SK-MEL-5 (cell line): Measurements from ENCODE around the gene GPRIN1. TPM values are rescaled to one million over a fixed set of nuclear protein-coding genes. Genes with fewer than 3 reads are reported as not detected.

ENCODE experiments used
- DNase-seq: peaks from one replicate; pipeline ENCODE4 v3.0.0-alpha.2; 2016; ENCODE audit warnings: low read depth, low spot score
- in situ Hi-C: cut with HindIII; loops from 2 replicates; pipeline ENCODE4 v1.10.0; 2016; ENCODE audit warnings: low sequenced_read_pairs, high pct_unique_total_duplicates, low pct_unique_long_range_greater_than_20kb
- total RNA-seq: library from RNA; depleted of rRNA; stranded (reverse); fragments of >200 nt; shearing (Covaris generic); gene quantifications from 2 replicates; pipeline ENCODE4 v1.2.3, GENCODE V29; 2014

Gene GPRIN1
- total RNA-seq, 1 experiment from 2014 or later: 5.0 TPM

DNA sequence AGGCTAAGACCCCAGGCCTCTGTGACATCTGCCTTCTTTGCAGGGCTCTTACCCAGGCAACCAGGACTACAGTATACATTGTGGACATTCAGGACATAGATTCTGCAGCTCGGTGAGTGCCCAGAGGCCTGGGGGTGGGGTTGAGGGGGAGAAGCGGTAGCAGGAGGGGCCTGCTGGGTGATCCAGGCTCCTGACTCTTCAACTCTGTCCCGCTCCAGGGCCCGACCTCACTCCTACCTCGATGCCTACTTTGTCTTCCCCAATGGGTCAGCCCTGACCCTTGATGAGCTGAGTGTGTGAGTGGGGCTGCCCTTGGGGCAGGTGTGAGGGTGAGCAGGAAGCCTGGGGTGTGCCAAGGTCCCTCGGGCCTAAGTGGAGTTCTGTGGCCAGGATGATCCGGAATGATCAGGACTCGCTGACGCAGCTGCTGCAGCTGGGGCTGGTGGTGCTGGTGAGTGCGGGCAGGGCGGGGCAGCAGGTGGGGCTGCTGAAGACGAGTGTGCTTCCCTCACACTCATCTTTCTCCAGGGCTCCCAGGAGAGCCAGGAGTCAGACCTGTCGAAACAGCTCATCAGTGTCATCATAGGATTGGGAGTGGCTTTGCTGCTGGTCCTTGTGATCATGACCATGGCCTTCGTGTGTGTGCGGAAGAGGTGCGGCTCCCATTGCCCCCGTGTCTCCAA lies 19.8 kb downstream of the GPRIN1 start:
- in situ Hi-C loops: no loop called here
- DNase-seq: no peak

DNA sequence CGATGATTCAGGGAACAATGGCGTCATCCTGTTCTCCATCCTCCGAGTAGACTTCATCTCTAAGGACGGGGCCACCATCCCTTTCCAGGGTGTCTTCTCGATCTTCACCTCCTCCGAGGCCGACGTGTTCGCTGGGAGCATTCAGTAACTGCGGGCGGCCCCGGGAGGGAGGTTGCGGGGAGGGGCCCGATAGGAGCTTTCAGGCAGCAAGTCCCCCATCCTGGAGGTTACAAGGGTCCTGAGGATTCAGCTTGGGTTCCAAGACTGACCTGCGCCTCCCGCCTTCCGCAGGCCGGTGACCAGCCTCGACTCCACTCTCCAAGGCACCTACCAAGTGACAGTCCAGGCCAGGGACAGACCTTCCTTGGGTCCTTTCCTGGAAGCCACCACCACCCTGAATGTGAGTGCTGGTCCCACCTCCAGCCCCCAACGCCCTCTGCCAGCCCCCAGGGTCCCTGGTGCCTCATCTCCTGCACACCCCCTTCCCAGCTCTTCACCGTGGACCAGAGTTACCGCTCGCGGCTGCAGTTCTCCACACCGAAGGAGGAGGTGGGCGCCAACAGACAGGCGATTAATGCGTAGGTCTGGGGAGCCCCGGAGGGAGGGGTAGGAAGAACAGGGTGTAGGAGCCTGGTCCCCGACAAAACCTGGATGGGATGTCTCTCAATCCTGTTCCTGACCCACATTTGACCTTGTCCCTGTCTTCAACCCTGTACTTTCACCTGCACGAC lies 20.8 kb downstream of the GPRIN1 start:
- DNase-seq: no peak
- in situ Hi-C loops: no loop called here

DNA sequence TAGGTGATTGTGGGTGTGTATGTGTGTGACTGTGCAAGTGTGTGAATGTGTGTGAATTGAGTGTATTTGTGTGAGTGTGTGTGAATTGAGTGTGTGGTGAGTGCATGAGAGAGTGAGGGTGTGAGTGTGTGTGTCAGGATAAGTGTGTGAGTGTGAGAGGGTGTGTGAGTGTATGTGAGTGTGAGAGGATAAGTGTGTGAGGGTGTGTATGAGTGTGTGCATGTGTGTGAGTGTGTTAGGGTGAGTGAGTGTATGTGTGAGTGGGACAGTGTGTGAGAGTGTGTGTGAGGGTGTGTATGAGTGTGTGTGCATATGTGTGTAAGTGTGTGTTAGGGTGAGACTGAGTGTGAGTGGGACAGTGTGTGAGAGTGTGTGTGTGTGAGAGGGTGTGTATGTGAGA lies 21.7 kb downstream of the GPRIN1 start:
- in situ Hi-C loops: no loop called here
- no peak for DNase-seq

DNA sequence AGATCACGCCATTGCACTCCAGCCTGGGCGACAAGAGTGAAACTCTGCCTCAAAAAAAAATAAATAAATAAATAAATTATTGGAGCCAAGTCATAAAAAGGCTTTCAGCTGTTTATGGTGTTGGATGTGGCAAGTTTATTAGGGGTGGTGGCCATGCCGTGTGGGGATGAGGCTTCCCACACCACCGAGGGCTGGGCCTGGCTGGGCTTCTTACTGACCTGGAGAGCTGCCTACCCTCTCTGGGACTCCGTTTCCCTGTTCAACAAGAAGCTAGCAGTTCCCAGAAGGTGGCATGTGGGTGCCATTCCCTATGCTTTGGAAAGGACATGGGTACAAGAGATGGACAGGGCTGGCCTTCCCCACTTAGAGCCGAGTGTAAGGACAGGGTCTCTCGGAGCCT lies 22.6 kb downstream of the GPRIN1 start:
- DNase-seq: no peak
- in situ Hi-C loops: no loop called here

DNA sequence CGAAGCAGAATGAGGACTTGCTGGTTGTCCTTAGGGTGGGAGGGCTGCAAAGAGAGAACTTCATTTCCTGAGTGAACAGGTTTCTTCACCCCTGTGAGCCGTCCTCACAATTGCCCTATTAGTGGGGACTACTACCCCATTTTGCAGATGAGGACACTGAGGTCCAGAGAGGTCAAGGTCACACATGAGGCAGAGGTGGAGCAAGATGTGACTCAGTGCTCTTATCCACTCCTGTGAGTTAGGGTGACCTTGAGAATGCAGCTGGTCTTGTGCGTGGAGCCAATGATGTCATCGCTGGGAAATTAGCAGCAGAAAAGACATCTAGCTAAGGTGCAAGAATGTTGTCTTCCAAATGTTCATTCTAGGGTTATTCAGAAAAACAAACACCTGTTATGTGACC lies 26.9 kb downstream of the GPRIN1 start:
- DNase-seq: no peak
- in situ Hi-C loops: no loop called here

DNA sequence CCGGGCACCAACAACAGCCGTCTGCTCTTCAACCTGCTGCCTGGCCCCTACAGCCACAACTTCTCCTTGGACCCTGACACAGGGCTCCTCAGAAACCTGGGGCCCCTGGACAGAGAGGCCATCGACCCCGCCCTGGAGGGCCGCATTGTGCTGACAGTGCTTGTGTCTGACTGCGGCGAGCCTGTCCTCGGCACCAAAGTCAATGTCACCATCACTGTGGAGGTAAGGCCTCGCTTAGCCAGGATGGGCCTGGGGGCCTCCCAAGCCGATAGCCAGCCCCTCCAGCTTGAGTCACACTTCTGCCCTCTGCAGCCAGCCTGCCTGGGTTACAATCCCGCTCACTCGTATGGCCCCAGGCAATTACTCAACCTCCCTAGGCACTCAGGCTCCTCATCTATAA lies 28.6 kb downstream of the GPRIN1 start:
- in situ Hi-C loops: no loop called here

DNA sequence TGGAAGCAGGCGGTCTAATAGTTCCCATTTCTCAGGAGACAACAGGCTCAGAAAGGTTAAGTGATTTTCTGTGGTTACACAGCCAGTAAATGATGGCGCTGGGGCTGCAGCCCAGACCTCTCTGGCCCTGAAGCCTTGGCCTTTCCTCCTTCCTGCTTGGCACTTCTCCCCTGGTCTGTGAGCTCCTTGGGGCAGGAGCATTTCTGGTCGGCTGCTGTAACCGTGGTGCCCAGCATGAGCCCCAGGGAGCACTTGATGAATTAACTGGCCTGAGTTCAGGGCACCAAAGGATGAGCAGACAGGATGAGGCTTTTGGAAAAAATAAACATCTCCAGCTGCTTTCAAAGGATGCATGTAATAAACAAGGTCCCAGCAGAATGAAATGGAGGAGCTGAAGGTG lies 30.6 kb downstream of the GPRIN1 start:
- in situ Hi-C loops: no loop called here
- no peak for DNase-seq

More for the DNA sequence above, 28.6 kb downstream of the GPRIN1 start:
- no peak for DNase-seq

DNA sequence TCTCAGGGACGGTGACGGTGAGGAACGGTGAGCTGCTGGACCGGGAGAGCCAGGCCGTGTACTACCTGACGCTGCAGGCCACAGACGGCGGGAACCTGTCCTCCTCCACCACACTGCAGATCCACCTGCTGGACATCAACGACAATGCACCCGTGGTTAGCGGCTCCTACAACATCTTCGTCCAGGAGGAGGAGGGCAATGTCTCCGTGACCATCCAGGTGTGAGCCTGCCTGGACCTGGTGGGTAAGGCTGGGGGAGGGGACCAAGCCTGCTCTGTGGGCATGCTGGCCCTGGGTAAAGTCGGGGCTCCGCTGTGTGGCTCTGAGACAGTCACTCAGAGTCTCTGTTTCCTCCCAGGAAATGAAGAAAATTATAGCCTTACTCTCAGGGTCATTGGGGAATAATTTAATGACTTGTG lies 31.6 kb downstream of the GPRIN1 start:
- peak; percentile 21 for DNase-seq
- in situ Hi-C loops: no loop called here

DNA sequence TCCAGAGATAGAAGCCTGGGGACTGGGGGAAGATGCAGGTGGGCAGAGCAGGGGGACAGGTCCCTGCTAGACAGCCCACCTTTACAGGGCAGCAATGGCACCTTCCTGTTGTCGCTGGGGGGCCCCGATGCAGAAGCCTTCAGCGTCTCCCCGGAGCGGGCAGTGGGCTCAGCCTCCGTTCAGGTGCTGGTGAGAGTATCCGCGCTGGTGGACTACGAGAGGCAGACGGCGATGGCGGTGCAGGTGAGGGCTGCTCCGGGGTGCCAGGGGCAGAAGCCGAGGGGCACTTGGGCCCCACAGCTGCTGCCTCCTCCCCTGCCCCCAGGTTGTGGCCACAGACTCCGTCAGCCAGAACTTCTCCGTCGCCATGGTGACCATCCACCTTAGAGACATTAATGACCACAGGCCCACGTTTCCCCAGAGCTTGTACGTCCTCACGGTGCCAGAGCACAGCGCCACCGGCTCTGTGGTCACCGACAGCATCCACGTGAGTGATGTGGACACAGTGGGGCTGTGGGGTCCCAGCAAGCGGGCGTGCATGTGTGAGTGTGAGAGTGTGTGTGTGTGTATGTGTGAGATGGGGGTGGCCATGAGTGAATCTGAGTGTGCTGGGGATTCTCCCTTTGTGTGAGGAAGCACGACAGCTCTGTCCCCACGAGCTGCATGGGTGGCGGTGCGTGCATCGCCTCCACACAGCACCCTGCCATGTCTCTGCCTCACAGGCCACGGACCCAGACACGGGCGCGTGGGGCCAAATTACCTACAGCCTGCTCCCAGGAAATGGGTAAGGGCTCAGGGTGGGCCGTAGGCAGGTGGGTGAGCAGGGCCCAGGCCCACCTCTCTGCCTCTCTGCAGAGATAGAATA lies 32.4 kb downstream of the GPRIN1 start:
- in situ Hi-C loops: no loop called here
- DNase-seq: no peak

DNA sequence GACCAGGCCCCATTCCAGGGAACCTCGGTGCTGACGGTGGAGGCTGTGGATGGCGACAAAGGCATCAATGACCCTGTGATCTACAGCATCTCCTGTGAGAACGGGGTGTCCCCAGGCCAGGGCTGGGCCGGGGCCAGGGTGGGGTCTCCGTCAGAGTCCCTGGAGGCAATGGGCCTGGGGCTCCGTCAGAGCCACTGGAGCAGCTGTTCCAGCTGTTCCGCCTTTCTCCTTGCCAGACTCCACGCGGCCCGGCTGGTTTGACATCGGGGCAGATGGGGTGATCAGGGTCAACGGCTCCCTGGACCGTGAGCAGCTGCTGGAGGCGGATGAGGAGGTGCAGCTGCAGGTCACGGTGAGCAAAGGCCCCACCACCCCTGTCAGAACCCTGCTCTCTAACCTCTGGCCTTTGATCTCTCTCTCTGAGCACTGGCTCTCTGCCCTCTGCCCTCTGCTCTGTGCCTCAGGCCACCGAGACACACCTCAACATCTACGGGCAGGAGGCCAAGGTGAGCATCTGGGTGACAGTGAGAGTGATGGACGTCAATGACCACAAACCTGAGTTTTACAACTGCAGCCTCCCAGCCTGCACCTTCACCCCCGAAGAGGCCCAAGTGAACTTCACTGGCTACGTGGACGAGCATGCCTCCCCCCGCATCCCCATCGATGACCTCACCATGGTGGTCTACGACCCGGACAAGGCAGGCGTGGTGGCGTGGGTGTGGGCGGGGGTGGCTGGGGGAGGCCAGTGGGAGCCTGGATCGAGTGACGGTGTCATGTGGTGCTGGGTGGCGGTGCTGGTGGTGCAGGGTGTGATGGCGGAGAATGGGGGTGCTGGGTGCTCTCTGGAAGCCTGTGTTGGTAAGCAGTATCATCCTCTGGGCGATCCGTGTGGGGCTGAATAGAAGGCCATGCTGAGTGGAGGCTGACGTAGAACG lies 34.2 kb downstream of the GPRIN1 start:
- in situ Hi-C loops: no loop called here
- DNase-seq: no peak

DNA sequence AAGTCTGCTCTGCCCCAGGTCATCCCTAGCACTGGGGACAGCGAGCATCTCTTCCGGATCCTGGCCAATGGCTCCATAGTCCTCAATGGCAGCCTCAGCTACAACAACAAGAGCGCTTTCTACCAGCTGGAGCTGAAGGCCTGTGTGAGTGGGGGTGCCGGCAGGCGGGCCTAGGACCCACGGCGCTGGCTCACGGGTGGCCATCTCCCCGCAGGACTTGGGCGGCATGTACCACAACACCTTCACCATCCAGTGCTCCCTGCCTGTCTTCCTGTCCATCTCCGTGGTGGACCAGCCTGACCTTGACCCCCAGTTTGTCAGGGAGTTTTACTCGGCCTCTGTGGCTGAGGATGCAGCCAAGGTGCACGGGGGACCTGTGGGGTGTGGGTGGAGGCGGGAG lies 34.9 kb downstream of the GPRIN1 start:
- DNase-seq: no peak
- in situ Hi-C loops: no loop called here

DNA sequence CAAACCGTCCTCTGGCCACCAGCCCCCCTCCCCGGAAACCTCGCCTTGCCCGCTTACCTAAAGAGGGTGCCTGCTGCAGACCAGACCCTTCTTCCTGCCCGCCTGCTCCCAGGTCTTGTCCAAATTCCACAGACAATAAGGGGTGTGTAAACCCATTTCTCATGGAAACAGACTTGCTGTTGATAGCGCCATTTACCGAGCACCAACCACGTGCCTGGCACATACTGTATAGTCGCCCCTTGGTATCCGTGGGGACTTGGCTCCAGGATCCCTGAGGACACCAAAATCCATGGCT lies 35.7 kb downstream of the GPRIN1 start:
- peak; percentile 6 for DNase-seq
- in situ Hi-C loops: no loop called here

DNA sequence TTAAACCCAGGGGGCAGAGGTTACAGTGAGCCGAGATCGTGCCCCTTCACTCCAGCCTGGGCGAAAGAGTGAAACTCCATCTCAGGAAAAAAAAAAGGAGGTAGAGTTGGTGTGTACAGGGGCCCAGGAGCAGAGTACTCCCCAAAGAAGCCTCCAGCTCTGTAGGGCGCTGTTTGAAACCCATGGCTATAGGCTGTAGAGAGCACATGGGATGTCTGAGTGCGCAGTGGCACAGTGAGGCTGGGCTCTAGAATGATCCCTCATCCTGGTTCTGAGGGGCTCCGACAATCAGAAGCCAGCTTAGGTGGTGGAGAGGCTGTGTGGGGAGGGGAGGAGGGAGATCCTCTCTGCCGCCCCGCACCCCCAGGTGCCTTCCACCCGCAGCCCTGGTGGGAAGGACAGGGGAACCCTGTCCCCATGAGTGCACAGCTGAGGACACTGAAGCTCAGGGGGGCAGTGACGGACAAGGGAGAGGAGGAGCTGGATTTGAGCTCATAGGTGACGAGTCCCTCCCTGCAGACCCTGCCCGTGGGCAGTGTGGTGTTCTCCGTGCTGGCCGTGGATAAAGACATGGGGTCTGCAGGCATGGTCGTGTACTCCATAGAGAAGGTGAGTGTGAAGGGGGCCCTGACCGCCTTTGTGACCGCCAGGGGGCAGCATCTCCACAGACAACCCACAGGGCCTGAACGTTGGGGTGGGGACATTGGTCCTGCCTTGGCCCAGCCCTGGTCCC lies 36.2 kb downstream of the GPRIN1 start:
- DNase-seq: peak; percentile 57
- in situ Hi-C loops: no loop called here

DNA sequence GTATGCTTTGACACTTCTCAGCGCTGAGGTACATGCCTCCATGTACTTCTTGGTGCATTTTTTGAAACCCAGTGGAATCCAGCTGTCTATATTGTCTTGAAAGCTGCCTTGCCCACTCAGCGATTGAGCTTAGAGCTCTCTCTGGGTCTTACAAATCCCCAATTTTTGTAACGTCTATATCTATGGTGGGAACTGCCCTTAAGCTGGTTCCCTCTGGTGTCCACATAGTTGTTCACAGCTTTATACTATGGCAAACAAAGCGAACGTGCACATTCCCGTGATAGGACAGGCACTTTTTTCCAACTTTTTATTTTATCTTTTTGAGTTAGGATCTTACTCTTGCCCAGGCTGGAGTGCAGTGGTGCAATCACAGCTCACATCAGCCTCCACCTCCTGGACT lies 39.9 kb downstream of the GPRIN1 start:
- DNase-seq: peak; percentile 25
- in situ Hi-C loops: no loop called here

DNA sequence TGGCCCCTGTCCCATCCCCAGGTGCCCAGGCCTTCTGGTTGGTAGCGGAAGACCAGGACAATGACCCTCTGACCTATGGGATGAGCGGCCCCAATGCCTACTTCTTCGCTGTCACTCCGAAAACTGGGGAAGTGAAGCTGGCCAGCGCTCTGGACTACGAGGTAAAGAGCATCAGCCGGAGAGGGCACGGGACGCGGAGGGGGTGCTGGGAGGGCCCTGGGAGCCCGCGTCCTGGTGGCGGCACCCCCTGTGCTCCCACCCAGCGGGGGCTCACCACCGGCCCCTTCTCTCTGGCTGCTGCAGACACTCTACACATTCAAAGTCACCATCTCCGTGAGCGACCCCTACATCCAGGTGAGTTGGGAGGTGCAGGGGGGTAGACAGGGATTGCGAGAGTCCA lies 41.3 kb downstream of the GPRIN1 start:
- in situ Hi-C loops: no loop called here
- DNase-seq: no peak

DNA sequence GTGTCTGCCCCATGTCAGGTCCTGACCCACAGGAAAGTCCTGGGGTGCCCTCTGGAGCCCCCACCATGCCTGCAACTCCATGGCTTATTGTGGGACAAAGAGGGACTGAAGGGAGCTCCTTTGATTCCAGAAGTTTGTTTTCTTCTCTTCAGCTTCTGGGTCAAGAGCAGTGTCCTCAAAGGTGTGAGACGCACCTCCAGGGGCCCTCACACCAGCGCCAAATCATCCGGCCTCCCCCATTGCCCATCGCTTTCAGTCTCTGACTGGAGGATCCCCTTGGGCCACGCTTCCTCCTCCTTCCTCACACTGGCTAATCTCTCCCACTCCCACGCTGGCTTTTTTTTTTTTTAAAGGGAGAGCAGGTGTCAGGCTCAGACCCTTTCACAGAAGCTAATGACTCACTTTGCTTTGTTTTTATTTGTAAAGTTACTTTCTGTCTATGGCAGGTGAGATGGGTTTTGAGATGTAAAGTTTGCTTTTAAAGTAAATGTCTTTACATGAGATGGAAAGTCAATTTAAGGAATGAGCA lies 44.1 kb downstream of the GPRIN1 start:
- in situ Hi-C loops: no loop called here
- DNase-seq: no peak

DNA sequence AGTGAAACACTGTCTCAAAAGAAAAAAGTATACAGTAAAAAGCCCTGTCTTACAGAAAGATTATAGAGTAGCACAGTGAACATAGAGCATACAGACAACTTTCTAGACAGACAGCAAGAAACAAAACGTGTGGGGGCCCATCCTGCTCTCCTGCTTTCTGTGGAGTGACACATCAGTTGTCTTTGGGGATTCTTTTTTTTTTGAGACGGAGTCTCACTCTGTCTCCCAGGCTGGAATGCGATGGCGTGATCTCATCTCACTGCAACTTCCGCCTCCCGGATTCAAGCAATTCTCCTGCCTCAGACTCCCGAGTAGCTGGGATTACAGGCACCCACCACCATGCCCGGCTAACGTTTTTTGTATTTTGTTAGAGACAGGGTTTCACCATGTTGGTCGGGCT lies 46.0 kb downstream of the GPRIN1 start:
- in situ Hi-C loops: no loop called here

More for the DNA sequence above, 46.0 kb downstream of the GPRIN1 start:
- DNase-seq: no peak
